ENCODE results near the gene CLEC10A.
A peak's percentile ranks its signal among the peaks of the same experiment; 100 is the strongest.

GRCh38 chr17:7045492-7046126 lies 34.4 kb downstream of the CLEC10A start:
- peak in 2 of 3 experiments; percentile 46 to 69 for TF ChIP-seq CTCF (optimal IDR thresholded peaks at IDR 0.05 in 1 of 3, IDR thresholded peaks at IDR 0.05 in 1 of 3, conservative IDR thresholded peaks at IDR 0.05 in 1 of 3; ENCODE audit: extremely low read depth in 1 of 3, insufficient read depth in 2 of 3, low read length in 3 of 3)
- TF ChIP-seq EZH2 (IDR thresholded peaks at IDR 0.05; ENCODE audit: low read length): no peak
